Activated CD8-positive, alpha-beta T cell treated with anti-CD3 and anti-CD28 coated beads for 36 hours (primary cell): ENCODE results near the gene PSMC4. TPM values are rescaled to one million over a fixed set of nuclear protein-coding genes. Genes with fewer than 3 reads are reported as not detected.

Experiments used
- ATAC-seq: fragments of 200-7000 bp; cut with Tn5 transposase; one replicate; pipeline ENCODE4 v1.10.0; 2021; ENCODE audit warnings: mild to moderate bottlenecking, moderate library complexity
- CTCF ChIA-PET: fragments of 350-600 bp; sonication (Branson Sonifier 250); formaldehyde crosslinking; loops from one replicate; lab custom pipeline; 2021; ENCODE audit warnings: antibody characterized with exemption; lab: Charles Lee
- POLR2A ChIA-PET: fragments of 350-600 bp; sonication (Branson Sonifier 250); formaldehyde crosslinking; loops from one replicate; lab custom pipeline; 2021; ENCODE audit warnings: antibody characterized with exemption; lab: Charles Lee
- DNase-seq: peaks from one replicate; pipeline ENCODE4 v3.0.0-alpha.2; 2020
- H3K27ac Mint-ChIP-seq: one replicate; pipeline ENCODE4 v1.8.0; 2021; ENCODE audit warnings: mild to moderate bottlenecking, mixed read lengths
- H3K27me3 Mint-ChIP-seq: one replicate; pipeline ENCODE4 v1.8.0; 2021; ENCODE audit warnings: mixed read lengths
- H3K36me3 Mint-ChIP-seq: one replicate; pipeline ENCODE4 v1.8.0; 2021; ENCODE audit warnings: low read depth, mixed read lengths
- H3K4me1 Mint-ChIP-seq: one replicate; pipeline ENCODE4 v1.8.0; 2021; ENCODE audit warnings: low read depth, mixed read lengths
- H3K4me3 Mint-ChIP-seq: one replicate; pipeline ENCODE4 v1.8.0; 2021; ENCODE audit warnings: mild to moderate bottlenecking, moderate library complexity, mixed read lengths
- H3K9me3 Mint-ChIP-seq: one replicate; pipeline ENCODE4 v1.8.0; 2021; ENCODE audit warnings: mixed read lengths
- CTCF ChIP-seq: fragments of 200-600 bp; IDR thresholded peaks from one replicate; pipeline ENCODE4 v1.8.0; 2022; ENCODE audit warnings: antibody characterized with exemption, mild to moderate bottlenecking
- intact Hi-C: fragments of 100-400 bp; cut with micrococcal nuclease; formaldehyde crosslinking; loops from one replicate; pipeline ENCODE4 v1.10.0; 2022
- total RNA-seq, 2 experiments: library from RNA; stranded (reverse); gene quantifications; one replicate each; pipeline ENCODE4 v1.2.3, GENCODE V29; 2021

Gene PSMC4
- total RNA-seq, 2 experiments from 2014 or later = 105 to 107 TPM

- H3K4me1 Mint-ChIP-seq = peaks cover 44% of the 10 kb centered on the region
- peak; percentile 90 for ATAC-seq
- H3K27ac Mint-ChIP-seq = peak within 1 kb of the TSS; percentile 97
- CTCF ChIA-PET = interaction anchor here (0.8 to 1.5 kb wide), 4 partner anchors 18 to 59 kb away, joined by 3 to 6 read pairs (median 4); partner anchors contain the start of genes PSMC4 and ZNF780B
- intact Hi-C loops = no loop called here
- H3K27me3 Mint-ChIP-seq = no peaks in the 10 kb centered on the region
- H3K4me3 Mint-ChIP-seq = peak within 1 kb of the TSS; percentile 89
- peaks cover 19% of the 10 kb centered on the region for H3K9me3 Mint-ChIP-seq
- H3K36me3 Mint-ChIP-seq = peaks cover 41% of the 10 kb centered on the region
- DNase-seq = peak; percentile 96
- POLR2A ChIA-PET = interaction anchor here (0.6 to 2.8 kb wide), 16 partner anchors 11 to 82 kb away, joined by 3 to 30 read pairs (median 4); partner anchors contain the start of genes PSMC4 and ZNF780B
- TF ChIP-seq CTCF = no peak
Measured at GRCh38 chr19:39996811-39997637, 26.1 kb downstream of the PSMC4 start, which contains the start of gene ZNF546. ZNF546 (plus strand) TSS chr19:39997060; CDS start chr19:39998327, 1,267 bp downstream.

- Mint-ChIP-seq H3K9me3 (peaks cover 18% of the 10 kb centered on the region), H3K4me3 (peak overlapping the region; percentile 89), H3K4me1 (peaks cover 37% of the 10 kb centered on the region), H3K36me3 (peaks cover 35% of the 10 kb centered on the region), H3K27me3 (no peaks in the 10 kb centered on the region), H3K27ac (peak overlapping the region; percentile 97)
- POLR2A ChIA-PET = interaction anchor here (0.8 to 2.8 kb wide), 9 partner anchors 12 to 83 kb away, joined by 3 to 30 read pairs (median 5); partner anchors contain the start of genes PSMC4 and ZNF780B
- CTCF ChIA-PET = interaction anchor here (0.8 to 1.2 kb wide), 3 partner anchors 19 to 58 kb away, joined by 3 to 5 read pairs (median 3); partner anchors contain the start of genes PSMC4 and ZNF780B
- TF ChIP-seq CTCF = no peak
- peak; percentile 69 for DNase-seq
- ATAC-seq = peak; percentile 47
- intact Hi-C loops = no loop called here
Measured at GRCh38 chr19:39997638-39998216, 26.8 kb downstream of the PSMC4 start.

- POLR2A ChIA-PET = no interaction called here
- peaks cover 11% of the 10 kb centered on the region for H3K9me3 Mint-ChIP-seq
Measured at GRCh38 chr19:39998501-39998900, 27.5 kb downstream of the PSMC4 start.

DNA sequence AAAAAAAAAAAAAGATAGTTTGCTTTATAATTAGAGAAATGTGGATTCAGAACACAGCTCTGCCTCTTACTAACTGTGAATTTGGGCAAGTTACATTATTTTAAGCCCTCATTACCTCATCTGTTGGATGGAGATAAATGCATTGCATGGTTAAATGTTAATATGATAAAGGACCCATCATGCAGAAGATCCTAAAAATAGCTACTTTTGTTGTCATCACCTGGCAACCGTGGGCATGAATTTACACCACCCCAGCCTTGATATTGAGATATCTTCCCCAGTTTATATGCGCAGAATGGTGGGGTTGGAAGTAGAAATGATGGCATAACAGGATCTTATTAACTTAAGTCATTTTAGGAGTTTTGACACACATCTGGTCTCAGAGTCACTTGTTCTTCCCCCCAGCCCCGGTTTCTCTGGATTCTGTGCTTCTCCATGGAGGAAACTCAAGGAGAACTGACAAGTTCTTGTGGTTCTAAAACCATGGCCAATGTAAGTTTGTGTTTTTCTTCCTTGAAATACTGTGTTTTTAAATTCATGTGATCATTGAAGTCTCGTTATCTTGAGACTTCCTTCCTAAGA lies 34.8 kb downstream of the PSMC4 start:
- CTCF ChIA-PET = no interaction called here
- Mint-ChIP-seq H3K36me3 (peaks cover 41% of the 10 kb centered on the region), H3K4me1 (peaks cover 5% of the 10 kb centered on the region), H3K9me3 (peaks cover 9% of the 10 kb centered on the region), H3K4me3 (no peak overlapping the region), H3K27me3 (no peaks in the 10 kb centered on the region), H3K27ac (no peak overlapping the region)
- no peak for DNase-seq
- intact Hi-C loops = no loop called here
- POLR2A ChIA-PET = no interaction called here
- no peak for TF ChIP-seq CTCF
- no peak for ATAC-seq

More at GRCh38 chr19:39998501-39998900, 27.5 kb downstream of the PSMC4 start:
- no peak for TF ChIP-seq CTCF
- CTCF ChIA-PET = no interaction called here
- Mint-ChIP-seq H3K27ac (peak overlapping the region; percentile 97), H3K4me1 (peaks cover 30% of the 10 kb centered on the region), H3K36me3 (peaks cover 27% of the 10 kb centered on the region), H3K4me3 (peak overlapping the region; percentile 89), H3K27me3 (no peaks in the 10 kb centered on the region)
- intact Hi-C loops = no loop called here
- ATAC-seq = no peak
- DNase-seq = no peak
